GM19351 (cell line): ENCODE data around the gene UNC5A.

Experiments
- ATAC-seq: cut with Tn5 transposase; IDR thresholded peaks from one replicate; pipeline ENCODE4 v1.9.1; 2021; ENCODE audit warnings: mild to moderate bottlenecking, moderate library complexity; ENCODE audit not compliant: unreplicated experiment

Gene UNC5A

DNA sequence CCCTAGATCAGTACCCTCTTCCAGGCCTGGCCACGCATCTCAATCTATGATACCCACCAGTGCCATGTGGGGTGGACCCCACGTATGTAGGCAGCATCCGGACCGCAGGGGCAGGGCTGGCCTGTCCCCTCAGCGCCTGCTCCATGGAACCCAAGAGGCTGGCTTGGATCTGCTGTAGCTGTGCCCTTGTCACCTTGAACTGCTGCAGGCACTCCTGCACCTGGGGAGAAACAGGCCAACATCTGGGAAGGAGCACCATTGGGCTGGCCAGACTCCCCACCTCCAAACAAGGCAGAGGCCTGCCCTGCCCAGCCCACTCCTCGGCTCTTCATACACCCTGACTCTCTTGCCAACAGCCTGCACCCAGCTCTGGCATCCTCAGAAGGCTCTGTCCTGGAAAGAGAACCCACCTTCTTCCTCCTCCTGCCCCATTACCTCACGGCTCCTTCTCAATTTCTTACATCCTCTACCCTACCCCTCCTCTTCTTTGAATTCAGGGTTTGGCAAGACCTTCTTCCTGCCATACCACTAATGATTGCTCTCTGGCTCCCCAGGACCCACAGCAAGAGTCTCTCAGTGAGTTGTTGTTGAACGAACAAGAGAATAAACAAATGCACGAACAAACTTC, 81.1 kb downstream of the UNC5A start:
- ATAC-seq: no peak

DNA sequence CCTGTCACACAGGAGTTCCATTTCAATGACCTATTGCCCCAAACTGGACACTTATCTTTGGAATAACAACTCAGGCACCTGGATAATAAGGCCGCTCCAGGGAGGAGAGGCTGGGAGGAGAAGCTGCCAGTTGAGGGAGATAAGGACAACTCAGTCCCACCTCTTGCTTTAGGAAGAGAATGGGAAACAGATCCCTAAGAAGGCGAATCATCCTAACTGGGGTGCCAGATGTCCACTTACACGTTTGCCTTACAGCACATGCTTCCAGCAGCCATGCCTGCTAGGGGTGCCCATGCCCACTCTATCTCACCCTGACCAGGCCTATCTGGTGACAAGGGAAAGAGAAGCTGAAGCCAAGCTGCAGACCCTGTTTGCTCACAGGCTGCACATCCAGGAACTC, 82.3 kb downstream of the UNC5A start:
- no peak for ATAC-seq

DNA sequence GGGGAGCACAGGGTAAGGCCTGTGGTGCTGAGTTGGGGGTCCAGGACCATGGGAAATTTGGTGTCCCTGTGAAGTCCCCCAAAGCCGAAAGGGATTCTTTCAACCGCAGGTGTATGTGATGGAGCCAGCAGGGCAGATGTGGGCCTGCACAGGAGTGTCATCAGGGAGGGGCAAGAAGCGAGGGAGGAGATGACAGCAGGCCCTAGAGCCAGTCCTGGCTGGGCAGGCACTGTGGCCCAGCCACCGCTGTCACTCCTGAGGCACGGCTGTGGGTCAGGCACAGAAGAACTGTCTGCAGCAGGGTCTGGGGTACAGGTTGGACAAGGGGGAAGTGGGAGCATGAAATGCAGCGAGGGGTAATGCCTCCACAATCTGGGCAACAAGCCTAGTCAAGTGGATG, 83.9 kb downstream of the UNC5A start:
- no peak for ATAC-seq

DNA sequence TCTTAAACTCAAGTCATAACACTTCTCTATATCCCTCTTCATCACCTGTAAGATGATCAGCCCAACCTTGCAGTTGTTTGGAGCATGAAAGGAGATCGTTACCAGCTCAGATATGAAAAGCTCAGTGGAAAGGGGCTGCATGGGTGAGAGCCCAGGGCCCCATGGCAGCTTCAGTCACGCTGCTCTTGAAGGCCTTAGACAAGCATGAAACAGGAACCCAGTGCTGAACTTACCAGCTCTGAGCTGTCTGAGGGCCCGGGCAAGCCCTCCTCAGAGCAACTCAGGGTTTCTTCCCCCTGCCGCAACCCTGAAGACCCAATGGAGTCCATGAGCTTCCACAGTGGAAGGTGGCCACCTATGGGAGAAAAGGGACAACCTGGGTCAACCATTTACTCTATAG, 85.5 kb downstream of the UNC5A start:
- no peak for ATAC-seq

DNA sequence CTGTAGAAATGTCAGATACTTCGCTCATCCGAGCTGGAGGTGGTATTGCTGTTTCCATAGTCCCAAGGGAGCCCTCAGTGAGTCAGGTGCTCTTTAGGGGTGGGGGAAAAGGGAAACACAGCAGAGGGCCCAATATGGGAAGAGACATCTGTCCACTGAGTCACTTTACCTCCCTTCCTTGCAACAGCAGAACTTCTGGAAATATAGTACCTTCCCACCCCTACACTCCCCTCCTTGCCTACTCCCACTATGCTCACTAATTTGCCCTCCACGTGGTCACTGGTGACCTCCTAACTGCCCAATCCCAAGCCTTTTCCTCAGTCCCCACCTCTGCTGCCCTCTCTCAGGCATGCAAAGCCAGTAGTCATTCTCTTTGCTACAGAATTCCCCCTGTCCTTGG, 86.9 kb downstream of the UNC5A start:
- no peak for ATAC-seq

DNA sequence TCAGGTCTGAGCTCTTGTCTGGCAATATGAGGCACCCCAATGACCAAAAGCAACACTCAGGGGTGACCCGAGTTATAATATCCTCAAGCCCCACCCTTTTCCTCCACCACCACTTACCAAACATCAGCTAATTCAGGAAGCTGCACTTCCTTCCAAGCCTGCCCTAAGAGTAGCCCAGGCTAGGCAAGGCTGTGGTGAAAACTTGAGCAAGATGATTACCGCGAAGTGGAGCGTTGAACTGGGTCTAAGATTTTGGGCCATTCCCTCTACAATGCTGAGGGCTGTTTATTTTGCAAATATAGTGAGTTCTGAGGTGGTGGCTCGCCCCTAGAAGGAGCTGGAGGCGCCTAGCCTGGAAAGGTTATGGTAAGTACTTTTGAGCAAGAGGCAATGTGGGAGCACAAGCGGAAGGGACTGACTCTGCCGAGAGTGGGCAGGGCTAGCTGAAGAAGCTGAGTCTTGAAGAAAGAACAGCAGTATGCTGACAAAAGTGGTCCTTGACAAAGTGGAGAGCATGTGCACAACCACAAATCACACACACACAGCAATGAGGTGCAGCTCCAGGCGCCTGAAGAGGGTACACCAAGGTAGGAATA, 89.0 kb downstream of the UNC5A start, which contains the start of gene HK3:
Gene HK3 (minus strand): TSS at position 51 of the 596 bp plus-strand sequence. CDS start 3,187 bp downstream, outside the sequence.
- no peak for ATAC-seq

DNA sequence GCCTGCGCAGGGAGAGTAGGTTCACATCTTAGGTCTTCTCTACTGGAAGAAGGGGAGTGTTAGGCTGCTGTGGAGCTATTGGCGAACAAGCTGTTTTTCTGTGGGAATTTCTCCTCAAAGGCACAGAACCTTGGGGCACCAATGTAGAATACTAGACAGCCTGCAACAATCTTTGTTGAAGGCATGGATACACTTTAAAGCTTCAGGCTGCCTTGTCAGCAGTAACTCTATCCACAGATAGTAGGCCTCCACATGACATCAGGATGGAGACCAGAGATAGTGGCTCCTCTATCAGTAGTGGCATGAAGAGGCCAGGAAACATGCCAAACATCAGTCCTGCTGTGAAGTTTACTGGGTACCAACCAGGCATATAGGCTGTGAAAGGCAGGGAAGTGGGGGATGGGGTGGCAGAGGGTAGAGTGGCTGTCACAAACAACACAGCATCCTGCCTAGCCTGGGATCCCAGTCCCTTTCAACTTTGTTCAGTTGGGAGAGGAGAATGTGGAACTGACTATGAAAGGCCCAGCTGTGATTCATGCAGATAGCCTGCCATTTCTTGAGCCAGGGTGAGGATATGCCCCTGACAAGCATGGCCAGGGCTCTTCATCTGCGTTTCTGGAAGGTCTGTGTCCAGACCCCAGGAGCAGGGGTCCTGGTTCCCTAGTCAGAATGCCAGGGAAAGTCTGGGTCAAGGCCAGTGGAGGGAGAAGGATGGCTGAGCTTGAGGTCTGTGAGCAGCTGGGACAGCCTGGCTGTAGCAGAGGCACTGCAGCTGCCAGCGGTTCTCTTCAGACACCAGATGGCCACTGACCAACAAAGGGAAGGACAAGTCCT, 89.8 kb downstream of the UNC5A start:
- no peak for ATAC-seq

DNA sequence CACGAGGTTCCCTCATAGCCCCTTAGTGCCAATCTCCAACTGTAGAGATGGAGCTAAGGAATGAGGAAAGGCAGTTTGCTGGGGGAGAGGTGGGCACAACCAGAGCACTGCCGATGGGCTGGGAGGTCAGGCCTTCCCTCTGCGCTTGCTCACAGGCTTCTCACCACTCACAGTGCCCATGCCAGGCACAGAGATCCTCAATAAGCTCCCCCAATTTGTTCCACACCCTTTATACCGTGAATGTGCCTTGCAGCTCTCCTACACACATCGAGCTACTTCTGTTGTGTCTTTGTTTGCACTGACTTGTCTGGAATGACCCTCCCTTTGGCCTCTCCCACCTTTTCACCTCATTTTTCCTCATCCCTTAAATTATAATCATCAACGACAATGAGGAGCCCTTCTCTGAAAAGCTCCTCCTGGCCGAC, 90.4 kb downstream of the UNC5A start:
- no peak for ATAC-seq

DNA sequence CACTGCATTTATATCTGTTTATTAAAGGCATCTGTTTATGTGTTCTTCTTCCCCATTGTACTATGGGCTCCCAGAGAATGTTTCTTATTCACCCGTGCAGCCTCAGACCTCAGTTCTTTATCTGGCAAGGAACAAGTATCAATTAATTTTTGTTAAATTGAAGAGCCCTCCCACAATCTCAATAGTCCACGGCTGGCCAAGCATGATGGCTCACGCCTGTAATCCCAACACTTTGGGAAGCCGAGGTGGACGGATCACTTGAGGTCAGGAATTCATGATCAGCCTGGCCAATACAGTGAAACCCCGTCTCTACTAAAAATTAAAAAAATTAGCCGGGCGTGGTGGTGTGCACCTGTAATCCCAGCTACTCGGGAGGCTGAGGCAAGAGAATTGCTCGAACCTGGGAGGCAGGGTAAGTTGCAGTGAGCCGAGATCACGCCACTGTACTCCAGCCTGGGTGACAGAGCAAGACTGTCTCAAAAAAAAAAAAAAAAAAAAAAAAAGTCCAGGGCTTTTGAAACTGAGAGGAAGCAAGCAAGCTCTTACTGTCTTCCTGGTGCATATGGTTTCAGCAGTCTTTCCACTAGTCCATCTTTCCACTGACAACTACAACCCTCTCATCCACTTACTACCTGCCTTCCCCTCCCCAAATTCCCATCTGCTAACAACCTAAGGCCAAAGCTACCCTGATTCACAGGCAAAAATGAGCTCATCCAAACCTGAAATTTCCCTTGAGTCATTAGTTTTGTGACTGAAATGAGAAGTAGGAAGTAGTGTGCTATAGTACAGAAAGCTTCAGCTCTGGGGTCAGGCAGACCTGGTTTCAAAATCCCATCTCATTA, 91.1 kb downstream of the UNC5A start:
- peak; percentile 70 for ATAC-seq

DNA sequence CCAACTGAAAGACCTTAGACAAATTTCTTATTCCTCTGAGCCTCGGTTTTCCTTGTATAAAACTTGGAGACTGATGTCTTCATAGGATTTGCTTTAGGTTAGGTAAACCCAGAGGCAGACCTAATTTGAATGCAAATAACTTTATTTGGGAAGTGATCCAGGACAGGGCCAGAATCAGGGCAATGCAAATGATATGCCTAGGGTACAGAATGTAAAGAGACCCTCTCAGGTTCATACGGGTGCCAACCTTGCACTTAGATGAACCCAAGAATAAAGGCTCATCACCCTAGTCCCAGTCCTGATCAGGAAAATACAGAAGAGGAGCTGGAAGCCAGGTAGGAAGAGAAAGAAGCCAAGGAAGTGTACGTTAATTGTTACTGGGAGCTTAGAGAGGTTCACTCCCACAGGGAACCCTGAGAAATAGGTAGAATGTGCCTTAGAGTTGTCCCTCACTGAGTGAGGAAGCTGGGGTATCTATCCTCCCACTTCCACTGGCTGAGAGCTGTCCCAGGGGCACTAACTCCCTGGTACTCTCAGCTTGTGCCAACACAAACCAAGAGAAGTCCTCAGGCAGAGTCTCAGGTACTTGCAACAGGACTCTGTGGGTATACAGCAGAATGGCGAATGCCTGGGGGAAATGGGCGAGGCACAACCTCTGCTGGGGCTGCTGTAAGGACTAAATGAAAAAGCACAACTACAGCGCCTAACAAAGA, 91.9 kb downstream of the UNC5A start:
- no peak for ATAC-seq

DNA sequence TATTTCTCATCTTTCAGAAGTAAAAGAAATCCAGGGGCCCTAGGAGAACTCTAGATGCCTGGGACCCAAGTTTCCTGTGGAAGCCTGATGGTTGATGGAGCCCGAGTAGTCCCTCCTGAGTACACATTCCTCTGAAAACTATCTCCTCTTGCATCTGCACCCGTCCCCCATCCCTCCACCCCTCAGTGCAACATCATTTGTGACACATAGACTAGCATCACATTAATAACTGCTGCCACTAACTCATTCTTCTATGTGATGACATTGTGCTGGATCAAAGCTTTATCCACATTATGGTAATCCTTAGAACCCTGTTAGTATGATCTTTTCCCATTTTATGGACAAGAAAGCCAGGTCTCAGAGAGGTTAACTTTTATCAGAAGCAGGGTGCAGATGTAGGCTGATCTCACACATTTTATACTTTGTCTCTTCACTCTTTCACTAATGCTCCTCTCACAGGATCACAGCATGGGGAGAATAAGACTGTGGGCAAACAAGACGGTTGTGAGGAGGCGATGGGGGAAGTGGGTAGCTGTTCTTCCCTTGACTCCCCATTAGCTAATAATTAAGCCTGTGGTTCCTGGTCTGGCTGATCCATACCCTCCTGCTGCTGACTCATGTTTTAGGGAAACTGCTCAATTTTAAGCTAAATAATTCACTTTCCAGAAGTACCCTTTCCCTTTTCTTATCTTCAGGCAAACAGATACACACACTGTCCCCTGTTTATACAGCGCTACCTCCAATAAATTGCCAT, 92.7 kb downstream of the UNC5A start:
- no peak for ATAC-seq

DNA sequence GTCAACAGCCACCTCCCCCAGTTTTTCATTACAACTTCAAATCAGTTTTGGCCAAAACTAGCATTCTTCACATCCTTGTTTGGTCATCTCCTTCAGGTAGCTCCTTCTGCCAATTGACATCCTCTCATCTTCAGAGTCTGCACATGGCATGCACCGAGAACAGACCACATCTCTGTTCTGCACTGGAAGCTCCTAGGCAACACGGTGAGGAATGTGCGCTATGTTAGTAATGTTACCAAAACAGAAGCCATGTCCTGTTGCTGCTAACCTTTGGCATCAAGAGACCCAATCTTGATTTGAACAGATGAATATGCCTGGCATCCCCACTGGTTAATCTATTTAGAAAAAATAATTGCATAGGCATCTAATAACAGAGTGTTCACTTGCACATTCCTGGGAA, 93.9 kb downstream of the UNC5A start:
- ATAC-seq: no peak

DNA sequence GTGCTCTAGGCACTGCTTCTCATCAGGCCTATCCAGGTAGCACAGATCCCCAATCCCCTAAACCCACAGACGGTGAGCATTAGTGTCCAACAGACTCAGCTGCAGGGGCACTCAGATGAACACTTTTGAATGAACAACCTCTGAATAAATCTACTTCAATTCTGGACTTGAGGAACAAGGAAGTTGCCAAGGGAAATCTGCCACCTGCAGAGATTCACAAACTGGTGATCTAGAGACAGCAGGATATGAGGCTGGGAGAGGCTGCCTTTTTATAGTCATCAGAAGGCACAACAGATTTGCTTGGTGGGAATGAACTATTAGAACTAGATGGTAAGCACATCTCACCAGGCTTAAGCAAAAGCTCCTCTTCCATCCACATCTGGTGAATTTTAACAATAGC, 95.8 kb downstream of the UNC5A start:
- no peak for ATAC-seq

DNA sequence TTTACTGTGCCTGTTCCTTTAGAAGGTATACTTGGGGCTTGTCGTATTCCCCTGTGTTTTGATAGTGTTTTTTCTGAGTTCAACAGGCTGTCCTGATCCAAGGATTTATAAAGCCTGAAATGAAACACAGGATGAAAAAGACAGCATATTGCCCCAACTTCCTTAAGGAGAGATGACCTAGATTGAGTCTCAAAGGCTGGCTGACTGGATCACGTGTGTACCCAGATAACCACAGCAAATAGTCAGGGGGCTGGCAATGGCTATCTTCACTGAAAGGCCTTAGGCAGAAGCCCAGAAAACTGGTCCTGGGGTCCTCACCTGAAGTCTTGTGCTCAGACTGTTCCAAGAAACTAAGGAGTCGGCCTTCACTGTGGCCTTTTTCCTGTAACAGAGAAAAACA, 96.4 kb downstream of the UNC5A start:
- ATAC-seq: no peak

DNA sequence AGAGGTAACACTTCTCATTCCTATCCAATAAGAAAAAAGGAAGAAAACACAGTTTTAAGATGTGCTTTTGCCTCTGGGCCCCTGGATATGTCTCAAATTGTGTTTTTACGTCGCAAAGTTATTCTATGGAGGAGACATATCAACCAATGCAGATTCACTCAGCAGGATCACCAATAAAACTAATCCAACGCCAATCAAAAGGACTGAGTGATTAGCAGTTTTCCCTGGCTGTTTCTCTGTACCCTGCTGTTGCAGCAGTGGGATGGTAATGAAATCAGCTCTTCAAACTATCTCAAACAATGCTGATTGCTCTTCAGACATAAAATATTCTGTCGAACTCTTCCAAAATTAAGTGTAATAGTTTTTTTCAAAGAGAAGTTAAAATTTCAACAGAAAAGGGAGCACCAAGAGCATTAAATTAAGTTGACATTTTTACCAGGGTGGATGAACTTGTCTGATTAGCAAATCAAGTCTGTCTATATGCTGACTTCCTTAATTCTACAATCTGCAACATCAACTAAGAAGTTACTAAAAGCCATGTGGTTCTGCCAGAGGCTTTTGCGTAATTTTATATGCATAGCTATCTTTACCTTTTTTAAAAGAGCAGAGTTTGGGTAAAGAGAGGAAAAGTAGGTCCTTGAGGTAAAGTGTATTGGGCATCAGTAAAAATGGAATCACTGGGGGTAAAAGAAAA, 98.5 kb downstream of the UNC5A start:
- no peak for ATAC-seq

DNA sequence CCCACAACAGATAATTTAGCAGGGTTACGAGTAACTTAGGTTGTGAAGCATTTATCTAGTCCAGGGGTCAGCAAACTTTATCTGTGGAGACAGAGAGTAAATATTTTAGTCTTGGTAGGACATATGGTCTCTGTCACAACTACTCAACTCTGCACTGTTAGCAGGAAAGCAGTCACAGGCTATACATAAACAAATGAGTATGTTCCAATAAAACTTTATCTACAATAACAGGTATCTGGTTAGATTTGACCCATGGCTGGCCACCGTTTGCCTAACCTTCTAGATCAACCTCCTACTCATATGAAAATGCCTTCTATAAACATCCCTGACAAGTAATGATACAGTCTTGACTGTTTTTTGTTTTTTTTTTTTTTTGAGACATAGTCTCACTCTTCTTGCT, 101.8 kb downstream of the UNC5A start:
- ATAC-seq: no peak

DNA sequence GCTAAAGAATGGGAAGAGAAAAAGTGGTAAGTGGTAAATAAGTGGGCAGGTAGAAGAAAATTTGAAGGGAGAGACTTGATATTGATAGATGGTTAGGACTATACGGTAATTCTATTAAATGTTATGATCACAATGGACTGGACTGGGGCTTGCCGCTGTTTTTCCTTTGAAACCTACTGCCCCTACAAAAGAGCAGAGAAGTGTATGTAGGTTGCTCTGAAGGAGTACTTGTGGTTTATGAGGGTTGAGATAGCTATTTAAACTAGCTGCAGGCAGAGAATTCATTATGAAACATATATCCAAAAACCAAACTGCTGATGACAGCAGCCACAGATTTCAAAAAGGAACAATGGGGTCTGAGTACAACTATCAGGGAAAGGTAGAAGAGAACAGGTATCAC, 105.5 kb downstream of the UNC5A start:
- ATAC-seq: no peak

DNA sequence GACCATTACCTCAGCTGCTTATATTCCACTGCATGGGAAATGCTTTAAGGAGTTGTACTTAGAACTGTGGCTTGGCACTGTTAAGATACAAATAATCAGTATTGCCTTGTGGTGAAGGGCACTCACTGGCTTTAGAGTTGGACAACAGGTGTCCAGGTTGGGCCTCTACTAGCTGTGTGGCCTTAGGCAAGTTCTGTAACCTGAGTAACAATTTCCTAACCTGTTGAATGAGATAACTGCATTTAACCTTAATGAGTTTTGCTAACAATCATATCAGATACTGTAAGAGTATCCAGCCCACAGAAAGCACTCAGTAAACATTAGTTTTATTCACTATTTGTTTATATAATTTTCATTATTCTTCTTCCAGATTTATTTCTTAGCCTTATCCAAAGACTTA, 106.0 kb downstream of the UNC5A start:
- no peak for ATAC-seq

DNA sequence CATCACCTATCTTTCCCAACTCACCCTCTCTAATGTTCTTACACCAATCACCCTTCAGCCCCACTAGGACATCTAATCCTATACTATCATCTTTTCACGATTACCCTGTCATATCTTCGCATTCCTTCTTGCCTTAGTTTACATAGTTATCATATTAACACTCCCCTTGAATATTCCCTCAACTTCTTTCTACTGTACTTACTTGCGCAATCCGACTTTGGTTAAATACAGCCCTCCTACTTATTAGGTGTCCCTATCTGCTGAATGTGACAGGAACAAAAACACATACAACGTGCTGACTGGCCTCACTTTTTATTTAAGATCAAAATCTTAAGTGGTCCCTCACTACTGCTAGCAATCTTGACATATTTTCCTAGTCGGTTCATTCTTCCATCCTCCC, 108.3 kb downstream of the UNC5A start:
- ATAC-seq: no peak
